Posterior cingulate gyrus (tissue), 11 donors: ENCODE data around the gene SRGAP2C.
"Not testable (repeated sequence)": the region's sequence is repeated elsewhere in the genome, so short reads cannot be mapped to it uniquely, and the experiment has no call there.

Experiments used
- DNase-seq, 10 donors: peaks; one replicate each; pipeline versions ENCODE4 v3.0.0 to v3.0.0-alpha.2; 2020 to 2021; ENCODE audit warnings: mixed read lengths in 3 of 10
- intact Hi-C: fragments of 100-400 bp; cut with DNase I; formaldehyde crosslinking; loops from one replicate; pipeline ENCODE4 v1.15.1; 2023

Gene SRGAP2C

DNA sequence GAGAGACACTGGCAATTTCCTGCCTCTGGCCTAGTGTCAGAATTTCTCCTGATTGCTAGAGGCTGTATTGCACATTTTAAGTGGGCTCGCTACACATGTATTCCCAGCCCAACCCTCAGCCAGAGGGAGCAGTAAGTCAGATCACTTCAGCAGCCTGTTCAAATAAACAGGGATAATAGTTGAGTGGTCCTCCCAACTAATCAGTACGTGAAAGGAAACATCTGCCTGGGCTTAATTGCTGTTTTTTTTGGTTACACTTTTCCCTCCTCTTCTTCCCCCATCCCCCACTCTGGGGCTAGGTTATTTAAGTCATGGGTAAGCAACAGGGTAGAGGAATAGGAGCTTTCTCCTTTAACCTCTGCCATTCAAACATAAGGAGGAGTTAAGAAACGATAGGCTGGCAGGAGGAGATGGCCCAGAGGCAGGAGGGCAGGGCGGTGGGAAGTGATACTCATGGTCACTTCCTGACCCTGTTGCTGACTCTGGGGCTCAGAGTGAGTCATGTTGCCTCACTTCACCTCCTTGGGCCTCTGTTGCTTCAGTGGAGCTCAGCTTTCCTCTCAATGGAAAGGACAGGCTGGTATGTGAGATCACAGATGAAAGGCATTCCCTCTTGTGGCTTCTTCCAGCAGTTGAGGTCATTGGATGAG lies 177.6 kb downstream of the SRGAP2C start:
- peak in 1 of 10 donors; percentile 53 for DNase-seq
- intact Hi-C loops: not testable (repeated sequence)

DNA sequence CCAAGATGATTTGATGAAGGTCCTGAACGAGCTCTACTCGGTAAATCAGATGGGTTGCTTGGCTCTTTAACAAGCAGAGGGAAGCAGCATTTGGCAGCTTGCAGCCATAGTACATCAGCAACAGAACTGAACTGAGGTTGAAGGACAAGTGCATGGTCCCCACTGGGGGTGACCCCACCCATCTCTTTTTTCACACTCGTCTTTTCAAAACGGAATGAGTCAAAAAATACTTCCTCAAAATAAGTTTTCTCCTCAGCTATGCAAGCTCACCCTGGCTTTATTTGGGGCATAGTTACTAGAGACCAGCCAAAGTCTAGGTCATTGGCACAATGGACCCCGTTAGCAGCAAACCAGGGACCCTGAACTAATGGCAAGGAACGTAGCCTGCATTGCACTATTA lies 180.5 kb downstream of the SRGAP2C start:
- intact Hi-C loops, DNase-seq: not testable (repeated sequence)

DNA sequence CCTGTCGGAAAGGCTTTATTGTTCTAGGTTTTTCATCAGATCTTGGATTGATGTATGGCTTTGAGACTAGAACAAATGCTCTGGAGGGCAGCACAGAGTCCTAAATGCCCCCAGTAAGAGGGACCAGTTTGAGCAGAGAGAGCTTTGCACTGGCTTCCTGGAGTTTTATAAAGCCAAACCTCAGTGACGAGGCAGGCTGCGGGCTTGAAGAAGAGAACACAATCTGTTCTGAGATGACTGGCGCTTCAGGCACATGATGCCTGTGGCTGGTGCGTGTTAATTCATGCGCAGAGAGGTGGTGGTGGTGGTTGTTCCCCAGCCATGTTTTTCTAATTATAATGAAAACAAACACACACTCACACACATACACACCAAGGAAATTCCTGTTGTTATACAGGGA lies 180.9 kb downstream of the SRGAP2C start:
- peak in 3 of 10 donors; percentile 16 to 72 (median 17) for DNase-seq
- intact Hi-C loops: not testable (repeated sequence)

DNA sequence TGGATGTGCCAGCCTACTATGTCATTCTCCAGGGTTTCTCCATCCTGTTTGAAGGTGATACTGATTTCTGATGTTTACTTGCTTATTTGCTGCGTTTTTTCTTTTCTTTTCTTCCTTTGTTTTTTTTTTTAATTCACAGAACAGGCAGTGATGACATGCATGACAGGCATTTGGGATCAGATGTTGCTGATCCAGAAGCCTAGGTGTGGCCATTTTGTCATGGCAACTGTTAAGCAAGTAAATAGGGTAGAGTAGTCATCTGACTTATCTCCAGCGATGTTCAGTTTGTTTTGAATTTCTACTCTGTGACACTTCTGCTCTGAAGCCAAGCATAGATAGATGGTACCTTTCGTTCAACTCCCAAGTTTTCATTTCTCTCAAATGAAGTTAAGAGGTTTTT lies 181.4 kb downstream of the SRGAP2C start:
- intact Hi-C loops, DNase-seq: not testable (repeated sequence)

DNA sequence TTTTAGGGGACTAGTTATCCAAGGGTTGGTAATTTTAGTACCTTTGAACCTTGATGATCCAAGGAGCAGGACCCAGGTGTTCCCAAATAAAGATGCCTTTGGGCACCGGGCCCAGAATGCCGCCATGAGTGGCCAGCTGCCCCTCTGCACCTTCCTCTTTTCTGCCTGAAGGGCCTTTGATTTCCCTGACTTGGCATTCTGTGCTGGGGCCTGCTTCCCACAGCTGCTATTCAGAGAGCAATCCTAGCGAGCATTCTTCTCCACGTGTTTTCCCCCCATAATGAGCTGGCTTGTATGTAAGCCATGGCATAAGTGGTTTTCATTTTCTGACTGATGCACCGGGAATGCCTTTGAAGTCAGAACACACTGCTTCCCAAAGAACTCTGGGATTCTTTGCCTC lies 184.1 kb downstream of the SRGAP2C start:
- intact Hi-C loops, DNase-seq: not testable (repeated sequence)

DNA sequence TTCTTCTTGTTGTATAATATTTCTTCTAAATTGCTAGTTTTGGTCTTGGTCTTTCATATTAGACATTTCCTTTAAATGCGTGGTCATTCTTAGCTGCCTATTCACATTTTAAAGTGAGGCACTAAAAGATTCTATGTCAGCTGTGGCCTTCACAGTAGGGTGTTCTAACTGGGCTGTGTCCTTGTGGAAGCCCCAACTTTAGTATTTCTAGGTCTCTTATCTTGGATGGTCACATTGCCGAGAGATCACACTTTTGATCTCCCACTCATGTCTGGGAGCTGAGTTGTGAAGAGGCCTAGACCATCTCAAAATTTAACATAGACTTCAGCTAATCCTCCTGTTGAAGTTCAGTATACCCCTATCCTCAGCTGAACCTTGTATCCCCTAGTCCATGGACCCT lies 185.2 kb downstream of the SRGAP2C start:
- DNase-seq, intact Hi-C loops: not testable (repeated sequence)

DNA sequence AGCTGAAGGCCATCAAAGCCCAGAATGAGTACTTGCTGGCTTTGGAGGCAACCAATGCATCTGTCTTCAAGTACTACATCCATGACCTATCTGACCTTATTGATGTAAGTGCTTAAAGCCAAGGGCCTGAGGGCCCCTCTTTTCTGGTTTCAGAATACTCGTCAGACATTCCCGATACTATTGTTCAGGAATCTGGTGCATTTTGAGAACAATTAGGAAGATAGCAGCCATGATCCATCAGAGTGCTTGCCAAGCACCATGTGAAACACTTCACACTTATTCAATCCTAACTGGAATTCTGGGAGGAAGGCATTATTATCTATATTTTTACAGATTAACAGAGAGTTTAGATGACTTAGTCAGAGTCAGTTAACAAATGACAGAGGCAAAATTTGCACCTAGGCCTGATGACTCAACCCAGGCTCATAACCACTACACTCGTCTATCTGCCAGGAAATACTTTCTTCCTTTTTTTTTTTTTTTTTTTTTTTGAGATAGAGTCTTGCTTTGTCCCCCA lies 190.1 kb downstream of the SRGAP2C start:
- intact Hi-C loops, DNase-seq: not testable (repeated sequence)

DNA sequence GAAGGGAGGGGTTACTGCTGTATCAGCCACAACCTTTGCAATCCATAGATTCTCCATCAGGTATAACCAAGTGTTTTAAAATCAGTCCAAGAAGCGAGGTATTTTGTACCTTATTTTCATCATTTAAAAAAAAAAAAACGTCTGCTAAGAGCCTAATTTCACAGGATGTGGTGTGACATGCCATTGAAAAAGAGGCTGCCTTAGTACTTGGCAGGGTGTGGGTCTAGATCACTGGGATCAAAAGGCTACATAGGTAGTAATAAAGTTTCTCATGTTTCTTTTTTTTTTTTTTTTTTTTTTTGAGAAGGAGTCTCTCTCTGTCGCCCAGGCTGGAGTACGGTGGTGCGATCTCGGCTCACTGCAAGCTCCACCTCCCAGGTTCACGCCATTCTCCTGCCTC lies 192.2 kb downstream of the SRGAP2C start:
- intact Hi-C loops: not testable (repeated sequence)

DNA sequence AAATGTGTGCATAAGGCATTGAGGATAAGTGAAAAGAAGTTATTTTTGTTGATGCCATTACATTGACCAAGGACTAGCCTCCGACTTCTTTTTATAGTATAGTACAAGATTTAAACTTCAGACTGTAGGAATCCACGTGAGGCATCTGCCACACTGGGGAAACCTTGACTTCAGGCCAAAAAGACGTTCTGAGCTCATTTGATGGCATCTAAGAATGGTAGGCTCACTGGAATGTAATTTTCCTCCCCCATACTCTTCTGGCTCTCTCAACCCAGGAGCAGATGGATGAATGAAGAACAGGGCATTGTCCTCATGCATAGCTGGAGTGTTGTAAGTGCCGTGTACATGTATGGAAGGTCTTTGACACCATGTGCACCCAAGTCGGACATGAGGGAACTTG lies 194.0 kb downstream of the SRGAP2C start:
- DNase-seq: not testable (repeated sequence)

More for the DNA sequence above, 192.2 kb downstream of the SRGAP2C start:
- DNase-seq: not testable (repeated sequence)

DNA sequence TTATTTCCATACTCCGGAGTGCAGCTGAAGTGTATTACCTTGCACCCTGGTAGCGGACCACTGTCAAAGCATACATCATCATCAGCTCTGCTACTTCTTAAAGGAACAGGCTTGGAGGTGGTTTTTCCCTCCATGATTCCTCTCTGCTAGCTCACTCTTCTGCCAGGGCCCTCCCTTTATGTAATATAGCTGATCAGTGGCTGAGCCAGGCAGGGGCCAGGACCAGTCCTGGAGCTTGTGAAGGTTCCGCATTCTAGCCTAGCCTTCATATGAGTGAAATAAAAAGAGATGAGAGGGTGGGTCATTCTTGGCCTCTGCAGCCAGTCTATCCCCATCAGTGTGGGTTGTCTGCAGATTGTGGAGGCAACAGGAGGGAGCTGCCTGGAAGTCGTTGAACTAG lies 200.0 kb downstream of the SRGAP2C start:
- intact Hi-C loops, DNase-seq: not testable (repeated sequence)

More for the DNA sequence above, 194.0 kb downstream of the SRGAP2C start:
- intact Hi-C loops: not testable (repeated sequence)

DNA sequence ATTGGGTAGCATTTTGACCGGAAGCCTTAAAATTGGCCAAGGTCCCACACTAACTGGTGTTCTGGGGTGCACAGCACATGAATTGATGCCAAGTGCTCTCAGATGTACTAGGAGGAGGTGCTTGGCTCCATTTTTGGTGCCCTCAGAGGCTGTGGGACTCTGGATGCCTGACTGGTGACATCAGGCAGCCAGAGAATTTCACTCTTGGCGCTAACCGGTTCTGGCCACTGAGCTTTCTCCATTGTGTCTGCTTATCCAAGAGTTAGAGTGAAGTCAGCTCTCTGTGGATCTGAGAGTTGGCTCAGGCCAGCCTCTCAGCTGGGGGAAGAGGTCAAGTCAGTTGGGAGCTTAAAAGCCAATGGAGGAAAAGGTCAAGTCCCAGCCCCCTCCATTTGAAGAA lies 200.4 kb downstream of the SRGAP2C start:
- intact Hi-C loops, DNase-seq: not testable (repeated sequence)

DNA sequence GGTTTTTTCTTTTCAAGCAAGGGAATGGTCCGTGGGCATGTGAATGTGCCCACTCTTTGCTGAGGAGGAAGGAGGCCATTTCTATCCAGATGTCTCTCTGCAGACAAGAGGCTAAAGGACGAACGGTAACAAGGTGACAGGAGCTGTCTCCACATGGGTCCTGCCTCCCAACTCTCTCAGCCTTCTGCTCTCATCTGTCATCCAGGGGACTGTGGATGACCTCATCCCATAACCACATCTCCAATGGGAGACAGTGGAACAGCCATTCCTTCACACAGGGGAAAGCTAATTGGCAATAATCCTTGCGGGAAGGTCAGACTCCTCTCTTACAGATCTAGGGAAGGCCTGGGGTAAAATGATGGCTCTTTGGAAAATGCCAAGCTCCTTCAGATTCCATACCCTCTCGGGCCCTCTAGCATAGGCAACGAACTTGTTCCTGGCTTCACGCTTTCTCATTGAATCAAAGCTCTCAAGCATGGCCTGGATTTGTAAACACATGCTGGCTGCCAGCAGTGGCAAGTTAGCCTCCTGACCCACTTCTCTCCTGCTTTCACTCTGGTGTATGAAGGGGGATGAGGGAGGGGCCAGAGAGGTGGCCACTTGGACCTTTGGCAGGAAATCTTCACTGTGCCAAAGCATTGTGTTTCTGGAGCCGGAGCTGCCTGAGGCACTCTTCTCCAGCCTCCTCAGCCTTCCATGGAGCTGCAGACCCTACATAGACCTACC lies 201.0 kb downstream of the SRGAP2C start:
- DNase-seq: not testable (repeated sequence)

DNA sequence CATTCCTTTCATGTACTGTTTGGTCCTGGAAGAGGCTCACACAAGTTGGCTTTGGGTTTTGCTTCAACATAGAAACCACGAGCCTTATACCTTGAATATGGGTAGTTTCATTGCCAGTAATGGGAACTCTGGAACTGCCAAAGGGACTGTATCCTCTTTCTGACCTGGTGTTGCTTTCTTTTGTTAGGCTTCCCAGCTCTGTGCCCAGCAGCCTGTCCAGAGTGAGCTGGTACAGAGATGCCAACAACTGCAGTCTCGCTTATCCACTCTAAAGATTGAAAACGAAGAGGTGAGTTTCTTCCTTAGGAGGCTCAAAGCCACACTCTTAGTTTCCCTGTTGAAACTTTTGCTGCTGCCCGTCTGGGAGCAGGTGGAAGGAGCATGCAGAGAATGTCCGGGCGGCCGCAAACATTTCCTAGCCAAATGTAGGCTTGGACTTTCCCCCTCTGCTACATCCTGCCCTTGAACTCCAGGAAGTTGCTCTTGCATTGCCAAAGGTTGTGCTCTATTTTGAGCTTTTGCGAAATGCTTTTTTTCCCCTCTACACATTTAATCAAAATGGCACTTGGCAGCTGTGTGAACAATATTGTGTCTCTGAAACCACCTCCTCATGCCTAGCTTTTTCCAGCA lies 201.7 kb downstream of the SRGAP2C start:
- DNase-seq, intact Hi-C loops: not testable (repeated sequence)

More for the DNA sequence above, 201.0 kb downstream of the SRGAP2C start:
- intact Hi-C loops: not testable (repeated sequence)

DNA sequence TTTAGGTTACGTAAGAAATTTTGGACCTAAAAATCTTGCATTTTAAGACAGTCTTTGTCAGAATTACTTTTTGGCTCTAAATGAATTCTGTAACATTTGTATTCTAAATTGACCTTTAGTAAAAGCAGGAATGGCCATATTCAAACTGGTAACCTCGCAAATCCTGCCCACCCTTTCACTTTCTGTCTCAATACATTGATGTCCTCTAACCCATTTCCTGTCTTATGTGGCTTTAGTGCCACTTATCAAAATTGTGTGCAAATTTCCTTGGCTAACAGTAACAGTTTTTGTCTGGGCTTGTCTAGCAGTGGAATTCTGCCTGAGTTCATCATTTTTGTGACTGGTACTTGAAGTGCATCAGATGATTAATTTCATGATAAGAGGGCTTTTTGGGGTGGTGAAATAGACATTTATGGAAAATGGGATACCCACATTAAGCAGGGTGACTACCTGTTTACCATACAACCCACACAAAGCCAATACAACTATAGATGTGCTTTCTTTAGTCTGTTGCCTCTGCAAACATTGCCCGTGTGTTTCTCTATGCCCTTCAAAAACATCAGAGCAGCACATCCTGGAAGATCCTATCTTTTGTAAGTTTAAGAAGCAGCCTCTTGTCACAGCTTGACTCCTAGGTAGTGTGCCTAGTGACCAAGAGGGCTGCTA lies 205.3 kb downstream of the SRGAP2C start:
- DNase-seq, intact Hi-C loops: not testable (repeated sequence)

DNA sequence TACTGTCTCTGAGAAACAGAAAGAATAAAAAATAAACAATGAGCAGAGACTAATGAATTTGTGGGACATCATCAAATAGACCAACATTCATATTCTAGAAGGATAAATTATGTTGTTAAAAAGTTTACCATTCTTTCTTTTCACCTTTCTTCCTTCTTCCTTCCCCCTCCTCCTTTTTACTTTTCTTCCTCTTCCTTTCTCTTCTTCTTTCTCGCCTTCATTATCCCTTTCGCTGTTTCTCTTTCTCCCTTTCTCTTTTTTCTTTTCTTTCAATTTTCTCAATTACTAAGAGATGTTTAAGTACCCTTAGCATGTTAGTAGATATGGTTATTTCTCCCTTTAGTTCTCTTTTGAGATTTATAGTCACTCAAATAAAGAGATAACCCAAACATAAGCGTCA lies 207.4 kb downstream of the SRGAP2C start:
- DNase-seq, intact Hi-C loops: not testable (repeated sequence)

DNA sequence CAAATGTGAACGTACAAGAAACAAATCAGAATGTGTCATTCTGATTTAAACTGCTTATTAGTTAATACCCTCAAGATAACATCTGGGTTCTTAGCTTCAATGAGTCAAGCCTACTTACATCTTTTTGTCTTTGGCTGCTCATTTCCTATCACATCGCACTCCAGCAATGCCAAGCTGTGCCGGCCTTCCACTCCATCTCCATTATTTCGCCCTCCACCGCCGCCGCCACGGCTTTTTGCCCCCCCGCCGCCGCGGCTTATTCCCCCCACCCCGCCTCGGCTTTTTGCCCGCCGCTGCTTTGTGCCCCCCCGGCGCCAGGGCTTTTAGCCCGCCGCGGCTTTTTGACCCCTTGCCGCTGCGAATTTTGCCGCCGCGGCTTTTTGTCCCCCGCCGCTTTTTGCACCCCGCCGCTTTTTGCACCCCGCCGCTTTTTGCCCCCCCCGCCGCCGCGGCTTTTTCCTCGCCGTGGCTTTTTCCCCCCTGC lies 211.0 kb downstream of the SRGAP2C start:
- intact Hi-C loops: not testable (repeated sequence)
- peak in 4 of 10 donors; percentile 24 to 64 (median 62) for DNase-seq

DNA sequence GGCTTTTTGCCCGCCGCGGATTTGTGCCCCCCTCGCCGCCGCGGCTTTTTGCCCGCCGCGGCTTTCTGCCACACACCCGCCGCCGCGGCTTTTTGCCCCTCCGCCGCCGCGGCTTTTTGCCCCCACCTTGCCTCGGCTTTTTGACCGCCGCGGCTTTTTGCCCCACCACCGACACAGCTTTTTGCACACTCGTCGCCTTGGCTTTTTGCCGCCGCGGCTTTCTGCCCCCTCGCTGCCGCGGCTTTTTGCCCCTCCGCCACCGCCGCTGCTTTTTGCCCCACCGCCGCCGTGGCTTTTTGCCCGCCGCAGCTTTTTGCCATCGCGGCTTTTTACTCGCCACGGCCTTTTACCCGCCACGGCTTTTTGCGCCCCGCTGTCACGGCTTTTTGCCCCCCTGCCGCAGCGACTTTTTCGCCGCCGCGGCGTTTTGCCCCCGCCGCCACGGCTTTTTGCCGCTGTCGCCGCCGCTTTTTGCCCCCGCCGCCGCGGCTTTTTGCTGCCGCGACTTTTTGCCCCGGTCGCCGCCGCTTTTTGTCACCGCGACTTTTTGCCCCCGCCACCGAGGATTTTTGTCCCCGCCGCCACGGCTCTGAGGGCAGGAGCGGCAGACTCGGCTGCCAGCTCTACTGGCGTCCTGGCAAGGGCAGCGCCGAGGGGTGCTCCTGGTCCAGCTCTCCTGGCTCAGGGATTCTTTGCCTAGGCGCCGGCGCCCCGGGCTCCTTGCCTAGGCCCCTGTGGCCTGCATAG lies 211.7 kb downstream of the SRGAP2C start:
- intact Hi-C loops: not testable (repeated sequence)
- DNase-seq: peak in 7 of 10 donors; percentile 30 to 91 (median 45)

DNA sequence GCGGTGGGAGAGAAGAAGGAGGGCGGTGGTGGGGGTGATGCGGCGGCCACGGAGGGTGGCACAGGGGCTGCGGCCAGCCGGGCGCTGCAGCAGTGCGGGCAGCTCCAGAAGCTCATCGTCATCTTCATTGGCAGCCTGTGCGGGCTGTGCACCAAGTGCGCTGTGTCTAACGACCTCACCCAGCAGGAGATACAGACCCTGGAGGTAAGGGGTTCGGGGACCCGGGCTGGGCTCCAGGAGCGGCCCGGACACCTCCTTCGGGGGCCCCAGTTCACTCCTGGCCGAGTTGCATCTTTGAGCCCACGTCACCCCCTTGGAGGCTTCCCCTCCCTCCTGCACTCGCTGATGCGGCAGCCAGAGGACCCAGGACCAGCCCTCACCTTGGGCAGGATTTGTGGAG lies 212.3 kb downstream of the SRGAP2C start:
- DNase-seq: peak in 1 of 10 donors; percentile 16
- intact Hi-C loops: not testable (repeated sequence)

DNA sequence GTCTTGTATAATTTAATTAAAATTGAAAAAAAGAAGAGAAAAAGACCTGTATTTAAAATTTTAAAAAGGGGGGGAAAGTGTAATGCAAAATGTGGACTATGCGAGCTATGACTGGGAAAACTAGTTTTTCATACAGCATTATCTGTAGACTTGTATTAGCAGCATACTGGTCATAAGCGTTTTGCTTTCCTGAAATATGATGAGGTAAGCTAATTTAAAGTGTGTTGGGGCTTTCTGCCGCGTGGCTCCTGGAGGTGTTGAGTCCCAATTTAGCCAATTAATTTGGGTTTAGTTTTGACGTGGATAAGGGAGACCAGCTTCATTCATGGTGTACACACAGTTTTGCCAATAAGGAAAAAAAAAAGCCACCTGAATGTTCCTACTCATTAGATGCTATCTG lies 214.4 kb downstream of the SRGAP2C start:
- DNase-seq, intact Hi-C loops: not testable (repeated sequence)
